HAP-1 (cell line): ENCODE results near the gene SOCS3.
A peak's percentile ranks its signal among the peaks of the same experiment; 100 is the strongest.

Experiments used
- DNase-seq, 2 experiments: peaks; one replicate each; pipeline ENCODE4 v3.0.0-alpha.2; 2016 to 2020; ENCODE audit warnings: low spot score in 2 of 2
- H3K27me3 ChIP-seq: fragments of 250-450 bp; sonication (Bioruptor Pico); 2 replicates; pipeline ENCODE4 v1.5.1; 2020; ENCODE audit warnings: low read depth, mild to moderate bottlenecking, moderate library complexity
- H3K36me3 ChIP-seq: fragments of 250-450 bp; sonication (Bioruptor Pico); replicated peaks from 2 replicates; pipeline ENCODE4 v1.5.1; 2020; ENCODE audit warnings: mild to moderate bottlenecking
- H3K4me1 ChIP-seq: fragments of 250-450 bp; sonication (Bioruptor Pico); 2 replicates; pipeline ENCODE4 v1.5.1; 2020; ENCODE audit warnings: mild to moderate bottlenecking
- H3K4me3 ChIP-seq: fragments of 250-450 bp; sonication (Bioruptor Pico); 2 replicates; pipeline ENCODE4 v1.5.1; 2020; ENCODE audit warnings: mild to moderate bottlenecking, moderate library complexity
- H3K9me3 ChIP-seq: fragments of 250-450 bp; sonication (Bioruptor Pico); 2 replicates; pipeline ENCODE4 v1.5.1; 2020; ENCODE audit warnings: mild to moderate bottlenecking, moderate library complexity
- in situ Hi-C: fragments of 300-500 bp; cut with MboI; formaldehyde crosslinking; loops from 3 replicates; pipeline ENCODE4 v1.14.3; 2020; ENCODE audit warnings: low sequenced_read_pairs, inconsistent platforms, mixed read lengths

The SOCS3 gene

DNA sequence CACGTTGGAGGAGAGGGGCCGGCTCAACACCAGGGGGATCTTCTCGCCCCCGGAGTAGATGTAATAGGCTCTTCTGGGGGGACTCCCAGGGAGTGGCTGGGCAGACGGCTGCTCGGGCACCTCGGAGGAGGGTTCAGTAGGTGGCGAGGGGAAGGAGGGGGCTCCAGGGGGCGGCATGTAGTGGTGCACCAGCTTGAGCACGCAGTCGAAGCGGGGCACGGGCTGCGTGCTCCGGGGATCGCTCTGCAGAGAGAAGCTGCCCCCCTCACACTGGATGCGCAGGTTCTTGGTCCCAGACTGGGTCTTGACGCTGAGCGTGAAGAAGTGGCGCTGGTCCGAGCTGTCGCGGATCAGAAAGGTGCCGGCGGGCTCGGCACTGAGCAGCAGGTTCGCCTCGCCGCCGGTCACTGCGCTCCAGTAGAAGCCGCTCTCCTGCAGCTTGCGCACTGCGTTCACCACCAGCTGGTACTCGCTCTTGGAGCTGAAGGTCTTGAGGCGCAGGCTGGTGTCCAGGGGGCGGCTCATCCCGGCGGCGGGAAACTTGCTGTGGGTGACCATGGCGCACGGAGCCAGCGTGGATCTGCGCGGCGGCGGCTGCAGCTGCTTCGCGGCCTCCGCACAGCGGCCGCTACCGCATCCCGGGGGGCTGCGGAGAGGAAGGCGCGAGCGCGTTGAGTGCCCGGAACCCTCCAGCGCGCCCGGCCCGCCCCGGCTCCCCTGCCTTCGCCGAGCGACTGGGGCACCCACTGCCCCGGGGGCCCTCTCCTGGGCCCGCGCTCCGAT, 1.1 kb downstream of the SOCS3 start:
- Histone ChIP-seq H3K9me3 (no peaks in the 10 kb centered on the region), H3K36me3 (peaks cover 5% of the 10 kb centered on the region), H3K4me3 (peak overlapping the region; percentile 72), H3K4me1 (peaks cover under 1% of the 10 kb centered on the region; the same call in 1 of the 2 replicates), H3K27me3 (no peaks in the 10 kb centered on the region)
- DNase-seq = no peak
- in situ Hi-C loops = no loop called here

DNA sequence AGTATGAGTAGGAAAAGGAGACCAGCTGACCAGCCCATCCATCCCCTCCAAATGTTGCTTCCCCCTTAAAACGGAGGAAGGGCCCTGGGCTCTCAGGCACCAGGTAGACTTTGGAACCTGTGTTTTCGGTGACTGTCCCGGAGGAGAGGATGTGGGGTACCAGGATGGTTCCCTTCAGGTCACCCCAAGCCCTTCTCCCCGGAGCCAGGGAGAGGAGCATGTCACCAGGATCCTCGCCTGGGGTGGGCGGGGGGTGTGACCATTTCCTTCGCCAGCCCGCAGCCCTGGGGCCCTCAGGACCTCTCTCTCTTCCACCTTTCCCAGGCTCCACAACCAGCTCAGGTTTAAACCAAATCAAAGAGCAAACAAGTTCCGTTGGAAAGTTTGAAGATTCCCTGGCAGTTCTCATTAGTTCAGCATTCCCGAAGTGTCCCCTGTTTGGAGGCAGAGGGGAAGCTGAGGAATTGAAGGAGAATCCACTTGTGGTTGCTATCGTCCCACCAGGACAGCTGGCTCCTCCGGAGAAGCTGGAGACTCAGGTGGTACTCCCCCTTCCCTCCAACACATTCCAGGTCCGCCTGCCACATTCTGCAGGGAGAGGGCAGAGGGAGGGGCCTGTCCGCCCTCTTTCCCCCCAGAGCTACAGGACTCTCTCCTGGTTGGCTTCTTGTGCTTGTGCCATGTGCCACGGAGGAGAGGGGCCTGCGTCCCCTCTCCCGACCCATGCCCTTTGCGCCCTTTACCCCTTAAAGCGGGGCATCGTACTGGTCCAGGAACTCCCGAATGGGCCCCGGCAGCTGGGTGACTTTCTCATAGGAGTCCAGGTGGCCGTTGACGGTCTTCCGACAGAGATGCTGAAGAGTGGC, 2.0 kb downstream of the SOCS3 start:
- H3K9me3 ChIP-seq = no peaks in the 10 kb centered on the region
- in situ Hi-C loops = no loop called here
- peaks cover 7% of the 10 kb centered on the region for H3K4me1 ChIP-seq
- H3K4me3 ChIP-seq = no peak overlapping the region
- no peak for DNase-seq
- H3K36me3 ChIP-seq = peaks cover 5% of the 10 kb centered on the region
- H3K27me3 ChIP-seq = no peaks in the 10 kb centered on the region

DNA sequence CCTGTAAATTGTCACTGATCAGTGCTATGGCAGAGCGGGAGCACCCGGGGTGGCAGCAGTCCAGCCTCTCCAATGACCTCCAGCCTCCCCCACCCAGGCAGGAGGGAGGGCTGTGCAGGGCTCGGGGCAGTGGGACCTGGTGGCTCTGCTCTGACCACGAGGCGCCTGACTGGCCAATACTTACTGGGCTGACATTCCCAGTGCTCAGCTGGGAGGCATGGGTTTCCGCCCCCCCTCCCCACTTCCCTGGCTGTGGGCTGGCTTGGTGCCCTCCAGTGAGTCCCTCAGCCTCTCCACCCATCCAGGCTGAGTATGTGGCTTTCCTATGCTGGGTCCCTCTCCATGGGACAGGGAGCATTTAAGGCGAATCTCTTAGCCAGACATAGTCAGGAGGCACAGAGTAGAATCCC, 2.7 kb downstream of the SOCS3 start:
- no peaks in the 10 kb centered on the region for H3K9me3 ChIP-seq
- in situ Hi-C loops = no loop called here
- peaks cover 12% of the 10 kb centered on the region for H3K4me1 ChIP-seq
- no peaks in the 10 kb centered on the region for H3K27me3 ChIP-seq
- no peak overlapping the region for H3K4me3 ChIP-seq
- DNase-seq = no peak
- H3K36me3 ChIP-seq = peaks cover 5% of the 10 kb centered on the region

DNA sequence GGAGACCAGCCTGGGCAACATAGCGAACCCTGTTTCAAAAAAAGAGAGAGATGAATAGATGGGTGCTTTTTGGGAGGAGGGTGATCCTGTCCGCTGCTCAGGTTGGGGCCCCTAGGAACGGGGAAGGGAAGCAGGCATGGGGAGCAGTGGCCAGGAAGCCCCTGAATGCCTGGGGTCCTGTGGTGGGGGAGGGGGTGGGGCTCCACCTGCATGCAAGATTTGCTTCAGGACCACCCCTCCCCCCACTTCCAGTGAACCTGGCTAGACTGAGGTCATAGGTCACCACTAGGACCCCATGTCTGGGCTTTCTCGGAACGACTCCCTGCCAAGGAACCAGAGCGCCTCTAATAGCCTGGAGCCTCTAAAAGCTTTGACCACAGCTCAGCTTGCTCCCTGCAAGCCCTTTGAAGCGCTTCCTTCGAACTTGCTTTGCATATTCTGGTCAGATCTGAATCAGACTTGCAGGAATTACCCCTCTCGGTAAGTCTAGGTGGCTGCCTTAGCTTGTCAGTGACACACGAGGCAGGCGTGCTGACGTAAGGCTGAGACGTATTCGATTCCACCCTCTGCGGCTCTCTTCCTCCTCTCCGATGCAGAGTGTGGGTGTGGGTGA, 3.7 kb downstream of the SOCS3 start:
- in situ Hi-C loops = no loop called here
- Histone ChIP-seq H3K27me3 (no peaks in the 10 kb centered on the region), H3K4me1 (peaks cover 13% of the 10 kb centered on the region), H3K9me3 (no peaks in the 10 kb centered on the region), H3K4me3 (no peak overlapping the region), H3K36me3 (peaks cover 5% of the 10 kb centered on the region)
- peak in 1 of 2 experiments; percentile 31 for DNase-seq

DNA sequence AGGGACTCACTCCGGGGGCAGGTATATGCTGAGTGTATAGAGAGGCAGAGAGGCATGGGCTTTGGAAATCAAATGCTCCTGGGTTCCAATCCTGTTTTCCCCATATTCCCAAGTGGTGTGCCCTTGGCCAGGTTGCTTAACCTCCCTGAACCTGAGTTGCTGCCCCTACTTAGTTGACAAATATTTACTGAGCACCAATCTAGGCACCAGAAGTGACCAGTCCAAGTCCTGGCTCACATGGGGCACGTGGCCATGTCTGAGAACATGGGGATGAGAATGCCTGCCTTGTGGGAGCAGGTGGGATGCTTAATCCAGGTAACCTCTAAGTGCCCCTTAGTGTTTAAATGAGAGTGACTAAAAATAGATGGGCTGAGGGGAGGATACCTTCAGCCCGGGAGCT, 4.2 kb downstream of the SOCS3 start:
- Histone ChIP-seq H3K9me3 (no peaks in the 10 kb centered on the region), H3K27me3 (no peaks in the 10 kb centered on the region), H3K36me3 (peaks cover 5% of the 10 kb centered on the region), H3K4me1 (peaks cover 13% of the 10 kb centered on the region), H3K4me3 (no peak overlapping the region)
- in situ Hi-C loops = no loop called here
- no peak for DNase-seq

DNA sequence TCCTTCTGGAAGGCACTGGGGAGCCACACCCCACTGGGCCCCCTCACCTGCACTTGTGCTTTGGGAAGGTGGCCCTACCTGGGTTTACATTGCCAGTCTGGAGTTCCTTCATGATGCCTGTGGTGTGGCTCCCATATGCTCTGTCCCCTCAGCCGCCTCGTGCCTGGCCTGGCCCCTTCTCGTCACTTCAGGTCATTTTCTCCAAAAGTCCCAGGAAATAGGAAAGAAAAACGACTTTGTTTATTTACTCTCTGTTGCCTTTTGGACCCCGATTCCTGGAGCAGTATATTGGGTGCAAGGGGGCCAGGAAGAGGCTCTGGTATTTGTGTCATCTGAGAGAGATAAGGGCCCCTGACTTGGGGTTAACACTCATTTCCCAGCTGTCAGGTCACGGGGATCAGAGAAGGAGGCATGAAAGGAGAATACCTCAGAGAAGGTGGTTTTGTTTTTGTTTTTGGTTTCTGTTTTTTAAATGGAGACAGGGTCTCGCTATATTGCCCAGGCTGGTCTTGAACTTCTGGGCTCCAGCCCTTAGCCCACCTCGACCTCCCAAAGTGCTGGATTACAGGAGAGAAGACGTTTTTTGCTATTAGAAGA, 4.7 kb downstream of the SOCS3 start:
- Histone ChIP-seq H3K4me3 (no peak overlapping the region), H3K9me3 (no peaks in the 10 kb centered on the region), H3K4me1 (peaks cover 13% of the 10 kb centered on the region), H3K27me3 (no peaks in the 10 kb centered on the region; the same call in 1 of the 2 replicates), H3K36me3 (peaks cover 5% of the 10 kb centered on the region)
- no peak for DNase-seq
- in situ Hi-C loops = no loop called here

DNA sequence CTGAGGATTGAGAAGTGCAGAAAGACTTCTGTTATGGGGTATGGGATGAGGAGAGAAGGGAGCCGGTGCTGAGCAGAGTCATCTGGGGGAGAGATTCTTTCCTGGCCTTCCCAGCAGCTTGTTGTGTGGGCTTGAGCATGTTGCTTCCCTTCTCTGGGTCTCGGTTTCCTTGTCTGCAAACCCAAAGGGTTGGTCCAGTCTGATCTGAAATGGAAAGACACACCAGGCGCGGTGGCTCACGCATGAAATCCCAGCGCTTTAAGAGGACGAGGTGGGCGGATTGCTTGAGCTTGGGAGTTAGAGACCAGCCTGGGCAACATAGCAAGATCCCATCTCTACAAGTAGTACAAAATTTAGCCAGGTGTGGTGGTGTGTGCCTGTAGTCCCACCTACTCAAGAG, 6.0 kb downstream of the SOCS3 start:
- H3K36me3 ChIP-seq = peaks cover 5% of the 10 kb centered on the region
- no peaks in the 10 kb centered on the region for H3K9me3 ChIP-seq
- peaks cover 3% of the 10 kb centered on the region; the same call in 1 of the 2 replicates for H3K27me3 ChIP-seq
- in situ Hi-C loops = no loop called here
- DNase-seq = no peak
- peaks cover 13% of the 10 kb centered on the region for H3K4me1 ChIP-seq
- no peak overlapping the region for H3K4me3 ChIP-seq

DNA sequence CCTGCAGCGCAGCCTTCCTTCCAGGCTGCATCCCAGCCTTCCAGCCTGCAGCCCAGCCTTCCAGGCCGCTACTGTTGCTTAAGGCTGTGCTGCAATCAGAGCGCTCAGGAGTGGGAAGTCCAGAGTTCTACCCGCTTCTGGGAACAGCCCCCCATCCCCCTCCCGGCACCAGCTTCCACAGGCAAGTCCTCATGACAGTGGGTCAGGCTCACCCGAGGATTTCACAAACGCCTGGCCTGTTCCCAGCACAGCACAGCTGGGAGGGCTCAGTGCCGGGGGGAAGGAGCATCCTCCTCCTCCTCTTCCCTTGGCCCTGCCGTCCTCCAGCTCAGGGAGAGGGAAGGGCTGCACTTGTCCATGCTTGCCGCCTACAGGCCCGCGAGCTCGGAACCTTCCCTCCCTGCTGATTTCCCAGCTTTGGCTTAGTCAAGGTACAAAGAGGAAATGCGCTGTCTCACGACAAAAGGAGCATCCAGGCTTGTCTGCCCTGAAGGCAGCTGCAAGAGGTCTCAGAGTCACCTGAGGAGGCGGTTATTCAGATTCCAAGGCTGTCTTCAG, 8.3 kb downstream of the SOCS3 start:
- peaks cover 5% of the 10 kb centered on the region; the same call in 1 of the 2 replicates for H3K27me3 ChIP-seq
- peak in 1 of 2 experiments; percentile 37 for DNase-seq
- no peaks in the 10 kb centered on the region for H3K36me3 ChIP-seq
- no peak overlapping the region for H3K4me3 ChIP-seq
- in situ Hi-C loops = no loop called here
- peaks cover 13% of the 10 kb centered on the region for H3K4me1 ChIP-seq
- no peaks in the 10 kb centered on the region for H3K9me3 ChIP-seq

DNA sequence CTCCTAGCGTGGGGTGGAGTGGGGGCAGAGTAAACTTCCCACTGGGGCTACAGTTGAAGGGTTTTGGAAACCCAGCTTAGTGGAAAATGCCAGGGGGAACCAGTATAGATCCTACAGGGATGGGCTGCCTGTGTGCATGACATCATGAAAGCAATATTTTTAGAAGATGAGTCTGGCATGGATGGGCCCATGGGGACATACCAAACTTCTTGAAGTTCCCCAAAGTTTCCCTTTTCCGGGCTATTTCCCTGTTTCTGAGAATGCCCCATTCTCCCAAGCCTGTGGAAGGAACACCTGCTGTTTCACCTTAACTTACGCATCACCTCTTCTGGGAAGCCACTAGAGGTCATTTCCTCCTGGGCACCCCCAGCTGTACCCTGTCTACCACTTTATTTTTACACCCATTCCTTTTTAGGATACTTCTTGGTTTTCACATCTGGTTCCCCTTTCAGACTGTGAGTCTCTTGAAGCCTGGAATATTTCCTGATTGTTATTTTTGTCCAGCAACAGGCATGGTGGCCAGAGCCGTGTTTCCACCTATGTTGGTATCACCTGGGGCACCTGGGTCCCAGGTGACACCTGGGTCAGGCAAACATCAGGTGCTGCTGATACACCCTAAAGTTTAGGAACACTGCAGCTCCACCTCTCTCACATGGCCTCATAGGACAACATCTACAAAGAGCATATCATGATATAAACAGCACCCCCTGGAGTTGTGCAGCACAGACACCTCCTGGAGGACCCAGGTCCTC, 9.8 kb downstream of the SOCS3 start:
- no peaks in the 10 kb centered on the region for H3K36me3 ChIP-seq
- H3K9me3 ChIP-seq = no peaks in the 10 kb centered on the region
- H3K4me3 ChIP-seq = no peak overlapping the region
- in situ Hi-C loops = no loop called here
- H3K4me1 ChIP-seq = peaks cover 13% of the 10 kb centered on the region
- DNase-seq = no peak
- peaks cover 5% of the 10 kb centered on the region; the same call in 1 of the 2 replicates for H3K27me3 ChIP-seq

DNA sequence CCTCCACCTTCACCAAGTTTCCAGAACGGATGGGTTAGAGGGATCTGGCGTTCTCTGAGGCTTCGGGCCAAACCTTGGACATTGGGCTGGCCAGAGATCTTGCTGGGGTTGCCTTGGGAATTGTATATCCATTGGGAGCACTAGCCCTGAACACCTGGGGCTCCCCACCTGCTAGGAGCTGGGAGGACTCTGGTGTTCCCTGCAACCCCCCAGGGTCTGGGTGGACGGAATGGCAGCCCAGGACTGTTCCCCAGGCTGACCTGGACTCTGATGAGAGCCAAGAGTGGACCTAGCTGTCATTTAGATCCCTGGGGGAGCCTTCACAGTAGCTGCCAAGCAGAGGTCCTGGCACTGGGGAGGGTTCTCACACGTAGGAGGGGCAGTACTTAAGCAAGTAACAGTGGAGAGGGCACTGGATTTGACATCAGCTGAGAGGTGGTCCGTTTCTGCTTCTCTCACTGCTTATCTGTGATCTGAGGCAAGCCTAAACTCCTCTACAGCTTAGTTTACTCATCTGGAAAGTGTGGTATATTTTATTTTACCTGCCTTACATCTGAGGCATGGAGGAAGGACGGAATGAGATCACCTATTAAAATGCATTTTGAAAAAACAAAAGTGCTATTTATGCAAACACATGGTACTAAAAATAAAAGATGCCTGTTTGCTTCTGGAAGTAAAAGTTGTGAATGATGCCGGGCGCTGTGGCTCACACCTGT, 11.7 kb downstream of the SOCS3 start:
- Histone ChIP-seq H3K4me3 (no peak overlapping the region), H3K9me3 (no peaks in the 10 kb centered on the region), H3K27me3 (peaks cover 5% of the 10 kb centered on the region; the same call in 1 of the 2 replicates), H3K36me3 (no peaks in the 10 kb centered on the region), H3K4me1 (peaks cover 7% of the 10 kb centered on the region)
- no peak for DNase-seq
- in situ Hi-C loops = no loop called here

DNA sequence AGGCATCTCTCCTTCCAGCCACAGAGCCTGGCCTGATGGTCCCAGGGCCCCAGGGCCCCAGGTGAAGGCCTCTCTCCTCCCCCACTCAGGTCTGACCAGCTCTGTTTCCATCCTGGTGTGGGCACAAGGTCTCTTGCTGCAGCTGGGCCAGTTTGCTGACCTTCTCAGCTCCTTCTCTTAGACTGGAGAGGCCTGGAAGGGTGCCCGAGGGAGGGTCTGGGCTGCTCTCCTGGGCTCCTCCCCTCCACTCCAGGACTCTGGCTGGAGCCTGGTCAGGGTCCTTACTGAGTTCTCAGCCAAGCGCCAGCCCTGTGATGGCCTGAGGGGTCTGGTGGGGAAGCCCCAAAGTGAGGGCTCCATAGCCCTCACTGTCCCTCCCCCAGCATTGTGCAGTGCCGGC, 12.4 kb downstream of the SOCS3 start:
- Histone ChIP-seq H3K27me3 (peaks cover 5% of the 10 kb centered on the region; the same call in 1 of the 2 replicates), H3K36me3 (no peaks in the 10 kb centered on the region), H3K9me3 (no peaks in the 10 kb centered on the region), H3K4me3 (no peak overlapping the region), H3K4me1 (peaks cover 4% of the 10 kb centered on the region)
- in situ Hi-C loops = no loop called here
- no peak for DNase-seq

DNA sequence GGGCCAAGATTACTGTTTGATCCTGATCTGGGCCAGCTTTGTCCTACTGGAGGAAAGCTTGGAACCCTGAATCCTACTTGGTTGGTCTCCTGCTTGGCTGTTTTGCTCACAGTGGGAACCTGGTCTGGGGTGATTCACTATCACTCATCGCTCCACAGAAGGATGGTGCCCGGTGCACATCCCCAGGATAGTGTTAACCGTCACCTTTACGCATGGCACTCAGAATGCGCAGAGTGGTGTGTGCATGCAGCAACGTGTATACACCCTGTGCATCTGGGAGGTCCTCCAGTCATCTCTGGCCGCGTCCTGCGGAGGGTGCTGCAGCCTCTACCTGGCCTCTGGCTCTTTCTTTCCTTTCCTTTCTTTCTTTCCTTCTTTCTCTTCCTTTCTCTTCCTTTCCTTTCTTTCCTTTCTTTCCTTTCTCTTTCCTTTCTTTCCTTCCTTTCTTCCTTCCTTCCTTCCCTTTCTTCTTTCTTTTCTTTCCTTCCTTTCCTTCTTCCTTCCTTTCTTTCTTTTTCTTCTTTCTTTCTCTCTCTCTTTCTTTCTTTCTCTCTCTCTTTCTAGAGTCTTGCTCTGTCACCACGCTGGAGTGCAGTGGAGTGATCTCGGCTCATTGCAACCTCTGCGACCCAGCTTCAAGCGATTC, 13.1 kb downstream of the SOCS3 start:
- no peaks in the 10 kb centered on the region for H3K36me3 ChIP-seq
- peaks cover 5% of the 10 kb centered on the region; the same call in 1 of the 2 replicates for H3K27me3 ChIP-seq
- no peak for DNase-seq
- H3K4me1 ChIP-seq = peaks cover 4% of the 10 kb centered on the region
- H3K4me3 ChIP-seq = no peak overlapping the region
- H3K9me3 ChIP-seq = no peaks in the 10 kb centered on the region
- in situ Hi-C loops = no loop called here
